Mammary epithelial cell (primary cell): ENCODE results near the gene ACSL3.
"Not testable (repeated sequence)": the region's sequence is repeated elsewhere in the genome, so short reads cannot be mapped to it uniquely, and the experiment has no call there.

Experiments used
- EZH2 ChIP-seq: IDR thresholded peaks from 2 replicates; pipeline ENCODE4 v1.6.1; 2012; ENCODE audit warnings: low read length, inconsistent platforms, borderline replicate concordance
- TF ChIP-seq, protein P1 (sequence below), 2 donors: IDR thresholded peaks in 1 of 2; conservative IDR thresholded peaks in 1 of 2; 2 replicates each; pipeline ENCODE4 v1.5.1; 2011 to 2012; ENCODE audit warnings: inconsistent platforms in 2 of 2, low read length in 2 of 2, mild to moderate bottlenecking in 2 of 2, control low read depth in 1 of 2, low read depth in 1 of 2; ENCODE audit not compliant: insufficient read depth in 1 of 2; ENCODE audit errors: extremely low read depth in 1 of 2

GRCh38 chr2:222845314-222845713 is 15.5 kb upstream of the ACSL3 start:
- TF ChIP-seq, protein P1, sequence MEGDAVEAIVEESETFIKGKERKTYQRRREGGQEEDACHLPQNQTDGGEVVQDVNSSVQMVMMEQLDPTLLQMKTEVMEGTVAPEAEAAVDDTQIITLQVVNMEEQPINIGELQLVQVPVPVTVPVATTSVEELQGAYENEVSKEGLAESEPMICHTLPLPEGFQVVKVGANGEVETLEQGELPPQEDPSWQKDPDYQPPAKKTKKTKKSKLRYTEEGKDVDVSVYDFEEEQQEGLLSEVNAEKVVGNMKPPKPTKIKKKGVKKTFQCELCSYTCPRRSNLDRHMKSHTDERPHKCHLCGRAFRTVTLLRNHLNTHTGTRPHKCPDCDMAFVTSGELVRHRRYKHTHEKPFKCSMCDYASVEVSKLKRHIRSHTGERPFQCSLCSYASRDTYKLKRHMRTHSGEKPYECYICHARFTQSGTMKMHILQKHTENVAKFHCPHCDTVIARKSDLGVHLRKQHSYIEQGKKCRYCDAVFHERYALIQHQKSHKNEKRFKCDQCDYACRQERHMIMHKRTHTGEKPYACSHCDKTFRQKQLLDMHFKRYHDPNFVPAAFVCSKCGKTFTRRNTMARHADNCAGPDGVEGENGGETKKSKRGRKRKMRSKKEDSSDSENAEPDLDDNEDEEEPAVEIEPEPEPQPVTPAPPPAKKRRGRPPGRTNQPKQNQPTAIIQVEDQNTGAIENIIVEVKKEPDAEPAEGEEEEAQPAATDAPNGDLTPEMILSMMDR (conservative IDR thresholded peaks at IDR 0.05 in 1 of 2, IDR thresholded peaks at IDR 0.05 in 1 of 2; ENCODE audit: extremely low read depth in 1 of 2, insufficient read depth in 1 of 2, low read depth in 1 of 2, low read length in 2 of 2): not testable (repeated sequence)
- not testable (repeated sequence) for TF ChIP-seq EZH2
